ENCODE results near the gene FBRSL1.
"Not testable (repeated sequence)": the region's sequence is repeated elsewhere in the genome, so short reads cannot be mapped to it uniquely, and the experiment has no call there.

FBRSL1 gene

DNA sequence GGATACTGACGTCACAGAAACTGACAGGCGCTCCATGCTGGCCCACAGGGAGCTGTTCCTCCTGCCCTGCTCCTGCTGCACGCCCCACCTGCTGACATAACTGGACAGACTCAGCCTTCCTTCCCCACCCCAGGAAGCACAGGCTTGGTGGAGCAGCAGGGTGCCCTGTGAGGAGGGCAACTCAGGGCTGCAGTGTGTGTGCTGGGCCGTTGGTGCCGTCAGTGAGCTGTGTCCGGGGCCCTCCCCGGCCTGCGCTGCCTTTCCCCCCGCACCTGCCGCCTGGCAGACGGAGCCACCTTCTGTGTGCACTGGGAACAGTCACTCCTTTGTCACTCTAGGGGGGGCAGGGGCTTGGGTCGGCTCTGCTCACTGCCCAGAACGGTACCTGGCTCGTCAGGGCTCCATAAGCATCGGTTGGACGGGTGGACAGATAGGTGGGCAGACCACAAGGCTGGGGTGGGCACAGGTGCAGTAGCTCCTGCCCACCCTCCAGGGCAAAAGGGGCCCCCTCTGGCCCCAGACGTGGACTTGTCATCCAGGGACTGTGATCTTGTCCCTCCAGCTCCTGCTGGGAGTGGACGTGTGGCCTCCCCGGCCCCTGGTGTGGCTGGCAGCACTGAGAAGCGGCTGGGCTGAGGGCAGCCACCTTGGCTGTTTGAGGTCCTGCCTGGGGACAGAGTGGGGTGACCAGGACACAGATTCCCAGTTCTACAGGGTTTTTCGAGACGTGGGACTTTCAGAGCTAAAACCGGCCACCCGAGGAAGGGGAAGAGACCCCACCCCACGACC is 32.8 kb downstream of the FBRSL1 start:
- no peak for DNase-seq (ENCODE audit: low spot score)
- FAIRE-seq: no peak

DNA sequence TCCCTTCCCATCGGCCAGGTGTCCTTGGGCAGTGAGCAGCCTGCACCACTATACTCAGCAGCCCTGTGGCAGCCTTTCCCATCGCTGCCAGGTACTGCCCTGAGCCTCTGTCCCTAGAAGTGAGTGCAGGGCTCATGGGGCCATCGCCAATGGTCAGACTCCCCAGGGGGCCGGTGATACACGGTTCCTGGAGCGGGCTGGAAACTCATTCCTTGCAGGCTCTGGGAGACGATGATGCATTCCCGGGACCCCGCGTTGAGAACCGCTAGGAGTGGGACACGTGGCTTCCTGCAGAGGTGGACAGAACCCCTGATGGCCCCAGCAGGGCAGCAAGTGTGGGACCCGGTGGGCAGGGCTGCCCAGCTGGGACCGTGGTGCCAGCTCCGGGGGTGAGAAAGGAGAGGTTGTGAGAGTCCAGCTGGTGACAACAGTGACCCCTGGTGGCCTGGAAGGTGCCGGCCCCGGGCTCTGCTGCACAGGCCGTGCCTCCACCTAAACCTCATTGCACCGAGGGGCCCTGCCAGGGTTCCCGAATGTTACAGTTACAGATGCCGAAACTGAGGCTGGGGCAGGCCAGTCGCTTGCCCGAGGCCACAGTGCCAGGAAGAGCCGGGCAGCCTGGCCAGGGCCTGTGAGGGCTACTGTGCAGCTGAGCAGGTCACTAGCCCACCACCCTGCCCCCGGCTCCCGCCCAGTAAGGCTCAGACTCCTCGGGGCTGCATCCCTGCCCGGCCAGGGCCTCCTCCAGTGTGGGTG is 33.8 kb downstream of the FBRSL1 start:
- DNase-seq (ENCODE audit: low spot score) (peak; percentile 80), FAIRE-seq (no peak)

DNA sequence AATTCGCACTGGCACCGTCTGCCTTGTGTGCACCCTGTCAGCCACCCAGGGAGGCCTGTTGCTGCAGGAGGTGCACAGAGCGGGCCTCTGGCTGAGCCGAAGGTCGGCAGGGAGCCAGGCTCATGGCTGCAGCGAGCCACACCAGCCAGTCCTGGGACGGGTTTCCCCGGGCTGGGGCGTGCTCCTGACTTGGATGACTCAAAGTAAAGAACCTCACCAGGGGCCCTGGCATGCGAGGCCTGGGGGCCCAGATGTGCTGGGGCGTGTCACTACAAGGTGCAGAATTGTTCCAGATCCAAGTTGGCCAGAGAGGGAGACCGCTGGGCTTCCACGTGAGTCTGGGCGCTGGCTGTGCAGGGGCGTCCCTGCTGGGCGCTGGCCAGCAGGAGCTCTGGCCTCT is 34.5 kb downstream of the FBRSL1 start:
- FAIRE-seq: no peak

DNA sequence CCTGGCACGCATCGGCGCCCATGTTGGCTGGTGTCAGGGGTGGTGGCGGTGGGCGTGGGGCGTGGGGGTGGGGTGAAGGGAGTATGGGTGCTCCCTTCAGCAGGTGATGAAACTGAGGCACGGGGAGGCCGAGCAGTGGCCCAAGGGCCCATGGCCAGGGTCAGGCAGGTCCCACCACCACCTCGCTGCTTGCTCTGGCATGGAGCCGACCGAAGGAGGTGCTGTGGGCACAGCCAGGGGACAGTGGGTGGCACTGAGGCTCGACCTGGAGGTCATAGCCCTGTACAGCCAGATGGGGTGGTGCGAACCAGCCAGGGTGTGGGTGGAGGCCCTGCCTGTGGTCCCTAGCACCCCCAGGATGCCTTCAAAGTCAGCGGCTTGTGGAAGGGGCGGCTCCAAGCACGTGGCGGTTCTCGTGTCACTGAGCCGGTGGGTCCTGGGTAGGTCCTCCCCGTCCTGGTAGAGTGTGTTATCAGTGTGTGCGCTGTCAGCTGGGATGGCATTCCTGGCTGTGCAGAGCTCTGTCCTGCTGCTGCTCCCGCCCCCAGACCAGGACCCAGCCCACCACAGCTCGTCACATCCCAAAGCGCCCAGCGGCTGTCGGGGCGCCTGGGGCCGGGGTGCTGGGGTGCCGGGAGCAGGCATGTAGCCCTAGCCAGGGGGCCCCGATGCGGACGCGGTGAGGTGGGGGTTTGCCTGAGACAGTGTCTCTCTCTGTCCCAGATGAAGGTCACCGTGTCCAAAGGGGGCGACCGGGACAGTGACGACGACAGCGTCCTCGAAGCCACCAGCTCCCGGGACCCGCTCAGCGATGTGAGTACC is 35.3 kb downstream of the FBRSL1 start:
- DNase-seq (ENCODE audit: low spot score) (no peak), FAIRE-seq (no peak)

More for the DNA sequence above, 34.5 kb downstream of the FBRSL1 start:
- DNase-seq (ENCODE audit: low spot score): peak; percentile 73

DNA sequence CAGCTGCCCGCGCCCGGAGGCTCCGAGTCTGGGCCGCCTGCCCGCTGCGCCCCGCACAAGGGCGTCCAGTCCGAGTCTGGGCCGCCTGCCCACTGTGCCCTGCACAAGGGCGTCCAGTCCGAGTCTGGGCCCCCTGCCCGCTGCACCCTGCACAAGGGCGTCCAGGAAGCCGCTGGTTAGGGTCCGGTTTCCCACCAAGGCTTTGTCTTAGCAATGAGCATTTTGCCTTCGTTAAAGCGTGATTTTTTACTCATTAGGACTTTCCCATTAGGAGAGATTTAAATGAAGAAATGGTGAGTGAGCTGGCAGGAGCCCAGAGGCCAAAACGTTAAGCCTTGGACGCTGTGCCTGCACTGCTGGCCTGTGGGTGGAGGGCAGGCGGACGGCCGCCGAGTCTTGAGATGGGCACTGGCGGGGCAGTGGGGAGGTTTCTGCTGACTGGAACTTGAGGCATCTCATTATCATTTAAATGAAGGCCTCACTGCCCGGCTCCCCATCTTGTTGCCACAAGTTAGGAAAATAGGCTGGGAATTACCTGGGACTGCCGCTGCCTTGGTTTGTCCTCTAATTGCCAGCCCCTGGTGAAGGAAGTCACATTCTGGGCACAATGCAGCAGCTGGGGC is 36.0 kb downstream of the FBRSL1 start:
- no peak for FAIRE-seq

DNA sequence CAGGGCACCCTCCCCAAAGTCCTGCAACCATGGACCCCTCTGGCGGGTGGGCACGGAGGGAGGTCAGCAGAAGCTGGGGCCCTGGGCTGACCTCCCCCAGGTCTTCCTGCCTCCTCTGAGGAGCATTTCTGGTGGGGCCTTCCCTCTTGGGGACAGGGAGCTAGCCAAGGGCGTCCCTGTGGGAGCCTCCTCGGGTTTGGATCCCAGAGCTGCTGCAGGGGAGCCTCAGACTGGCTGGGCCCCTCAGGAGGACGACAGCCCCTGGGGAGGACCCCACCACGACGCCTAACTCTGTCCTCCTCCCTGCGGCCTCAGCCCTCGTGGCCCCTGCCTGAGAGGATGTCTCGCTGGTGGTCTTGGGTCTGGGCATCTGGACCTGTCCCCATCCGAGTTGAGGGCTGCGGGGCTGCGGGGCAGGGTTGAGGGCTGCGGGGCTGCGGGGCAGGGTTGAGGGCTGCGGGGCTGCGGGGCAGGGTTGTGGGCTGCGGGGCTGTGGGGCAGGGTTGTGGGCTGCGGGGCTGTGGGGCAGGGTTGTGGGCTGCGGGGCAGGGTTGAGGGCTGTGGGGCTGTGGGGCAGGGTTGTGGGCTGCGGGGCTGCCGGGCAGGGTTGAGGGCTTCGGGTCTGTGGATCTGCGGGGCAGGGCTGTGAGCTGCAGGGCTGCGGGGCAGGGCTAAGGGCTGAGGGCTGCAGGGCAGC is 37.4 kb downstream of the FBRSL1 start:
- DNase-seq (ENCODE audit: low spot score) (no peak), FAIRE-seq (no peak)

More for the DNA sequence above, 36.0 kb downstream of the FBRSL1 start:
- DNase-seq (ENCODE audit: low spot score): no peak

DNA sequence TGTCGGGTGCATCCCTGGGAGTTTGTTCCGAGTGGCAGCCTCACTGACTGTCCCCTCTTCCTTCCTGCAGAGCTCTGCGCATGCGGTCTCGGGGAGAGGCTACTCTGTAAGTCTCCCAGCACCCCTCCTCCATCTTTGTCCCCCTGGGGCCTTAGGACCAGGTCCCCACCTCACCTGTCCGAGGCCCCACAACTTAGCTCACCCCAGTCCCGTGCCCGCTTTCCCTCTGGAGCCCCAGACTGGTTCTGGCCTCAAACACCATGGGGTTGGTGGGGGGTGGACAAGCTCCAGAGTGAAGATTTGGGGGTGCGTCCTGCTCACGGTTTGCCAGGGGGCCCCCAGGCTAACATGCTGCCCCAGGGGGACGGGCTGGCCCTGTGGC is 37.9 kb downstream of the FBRSL1 start:
- DNase-seq (ENCODE audit: low spot score): no peak
- no peak for FAIRE-seq

DNA sequence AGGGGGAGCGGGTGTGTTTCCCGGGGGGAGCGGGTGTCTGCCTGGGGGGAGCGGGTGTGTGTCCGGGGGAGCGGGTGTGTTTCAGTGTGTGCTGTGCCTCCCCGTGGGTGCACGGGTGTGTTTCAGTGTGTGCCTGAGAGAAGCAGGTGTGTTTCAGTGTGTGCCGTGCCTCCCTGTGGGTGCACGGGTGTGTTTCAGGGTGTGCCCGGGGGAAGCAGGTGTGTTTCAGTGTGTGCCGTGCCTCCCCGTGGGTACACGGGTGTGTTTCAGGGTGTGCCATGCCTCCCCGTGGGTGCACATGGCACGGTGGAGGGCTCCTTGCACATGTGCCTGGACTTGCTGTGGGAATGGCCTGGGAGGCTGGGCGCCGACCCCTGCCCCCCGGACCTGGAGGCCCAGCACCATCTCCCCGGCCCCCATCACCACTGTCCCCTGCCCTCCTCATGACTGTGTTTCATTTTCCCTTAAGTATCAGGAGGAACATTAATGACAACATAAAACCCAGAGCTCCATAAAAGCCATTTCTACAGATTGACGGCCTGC is 38.7 kb downstream of the FBRSL1 start:
- FAIRE-seq: no peak
- DNase-seq (ENCODE audit: low spot score): no peak

DNA sequence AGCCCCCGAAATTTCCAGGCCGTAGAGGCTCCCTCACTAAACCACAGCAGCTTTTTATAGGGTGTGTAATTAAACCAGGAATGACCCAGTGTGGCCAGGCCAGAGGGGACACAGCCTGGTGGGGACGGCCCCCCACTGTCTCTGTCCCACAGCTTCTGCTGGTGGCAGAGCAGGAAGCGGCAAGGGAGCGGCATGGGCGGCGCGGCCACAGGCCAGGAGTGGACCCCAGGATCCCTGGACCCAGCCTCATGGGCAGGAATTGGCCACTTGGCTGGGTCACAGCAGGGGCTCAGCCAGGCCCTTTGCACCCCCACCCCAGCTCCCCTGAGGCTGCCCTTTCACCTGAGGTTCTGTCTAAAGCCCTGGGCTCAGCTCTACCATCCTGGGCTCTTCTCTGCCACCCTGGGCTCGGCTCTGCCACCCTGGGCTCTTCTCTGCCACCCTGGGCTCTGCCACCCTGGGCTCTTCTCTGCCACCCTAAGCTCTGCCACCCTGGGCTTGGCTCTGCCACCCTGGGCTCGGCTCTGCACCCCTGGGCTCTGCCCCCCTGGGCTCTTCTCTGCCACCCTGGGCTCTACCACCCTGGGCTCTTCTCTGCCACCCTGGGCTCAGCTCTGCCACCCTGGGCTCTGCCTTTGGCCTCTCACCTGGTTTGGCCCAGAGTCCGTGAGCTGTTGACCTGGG is 39.3 kb downstream of the FBRSL1 start:
- FAIRE-seq: no peak
- no peak for DNase-seq (ENCODE audit: low spot score)

DNA sequence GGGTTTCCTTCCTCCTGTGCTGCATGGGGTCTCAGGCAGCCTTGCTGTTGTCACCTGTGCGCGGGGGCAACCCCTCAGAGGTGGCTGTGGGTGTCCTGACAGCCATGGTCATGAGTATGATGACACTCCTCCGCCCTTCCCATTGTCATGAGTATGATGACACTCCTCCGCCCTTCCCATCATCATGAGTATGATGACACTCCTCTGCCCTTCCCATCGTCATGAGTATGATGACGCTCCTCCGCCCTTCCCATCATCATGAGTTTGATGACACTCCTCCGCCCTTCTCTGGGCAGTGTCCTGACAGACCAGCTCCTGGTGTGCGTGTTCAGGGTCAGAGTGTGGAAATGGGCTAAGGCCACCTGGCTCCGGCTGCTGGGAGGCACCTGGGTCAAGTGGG is 40.0 kb downstream of the FBRSL1 start:
- DNase-seq (ENCODE audit: low spot score): no peak
- FAIRE-seq: no peak

DNA sequence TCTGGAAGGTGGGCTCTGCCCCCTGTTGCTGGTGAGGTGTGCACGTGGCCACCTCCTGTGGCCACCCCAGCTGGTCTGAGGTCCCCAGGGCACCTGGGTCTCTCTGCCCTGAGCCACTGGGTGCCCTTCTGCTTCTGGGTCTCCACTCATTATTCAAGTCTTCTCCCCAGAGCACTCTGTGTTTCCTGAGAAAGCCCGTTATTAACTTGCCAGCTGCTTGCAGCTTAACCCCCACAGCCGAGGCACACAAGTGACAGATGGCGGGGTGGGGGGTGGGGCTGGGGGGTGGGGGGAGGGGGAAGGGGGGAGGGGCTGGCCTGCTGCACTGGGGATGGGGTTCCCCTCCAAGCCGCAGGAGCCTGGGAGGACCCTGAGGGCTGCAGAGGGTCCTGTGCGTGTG is 40.5 kb downstream of the FBRSL1 start:
- FAIRE-seq (no peak), DNase-seq (ENCODE audit: low spot score) (no peak)

DNA sequence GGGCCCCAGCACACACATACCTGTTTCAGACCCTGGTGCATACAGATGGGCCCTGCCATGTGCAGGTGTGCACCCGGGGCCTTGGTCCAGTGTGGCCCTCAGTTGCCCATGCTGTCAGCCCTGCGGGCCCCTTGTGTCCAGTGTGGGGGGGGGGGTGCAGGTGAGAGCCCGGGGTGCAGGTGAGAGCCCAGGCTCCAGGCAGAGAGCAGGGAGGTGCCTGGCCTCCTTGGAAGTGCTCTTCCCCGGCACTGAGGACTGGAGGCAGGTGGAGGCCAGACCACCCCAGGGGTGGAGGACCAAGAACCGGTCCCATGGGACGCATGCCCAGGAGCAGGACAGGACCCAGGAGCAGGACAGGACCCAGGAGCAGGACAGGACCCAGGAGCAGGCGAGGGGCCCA is 40.9 kb downstream of the FBRSL1 start:
- no peak for FAIRE-seq
- DNase-seq (ENCODE audit: low spot score): no peak

DNA sequence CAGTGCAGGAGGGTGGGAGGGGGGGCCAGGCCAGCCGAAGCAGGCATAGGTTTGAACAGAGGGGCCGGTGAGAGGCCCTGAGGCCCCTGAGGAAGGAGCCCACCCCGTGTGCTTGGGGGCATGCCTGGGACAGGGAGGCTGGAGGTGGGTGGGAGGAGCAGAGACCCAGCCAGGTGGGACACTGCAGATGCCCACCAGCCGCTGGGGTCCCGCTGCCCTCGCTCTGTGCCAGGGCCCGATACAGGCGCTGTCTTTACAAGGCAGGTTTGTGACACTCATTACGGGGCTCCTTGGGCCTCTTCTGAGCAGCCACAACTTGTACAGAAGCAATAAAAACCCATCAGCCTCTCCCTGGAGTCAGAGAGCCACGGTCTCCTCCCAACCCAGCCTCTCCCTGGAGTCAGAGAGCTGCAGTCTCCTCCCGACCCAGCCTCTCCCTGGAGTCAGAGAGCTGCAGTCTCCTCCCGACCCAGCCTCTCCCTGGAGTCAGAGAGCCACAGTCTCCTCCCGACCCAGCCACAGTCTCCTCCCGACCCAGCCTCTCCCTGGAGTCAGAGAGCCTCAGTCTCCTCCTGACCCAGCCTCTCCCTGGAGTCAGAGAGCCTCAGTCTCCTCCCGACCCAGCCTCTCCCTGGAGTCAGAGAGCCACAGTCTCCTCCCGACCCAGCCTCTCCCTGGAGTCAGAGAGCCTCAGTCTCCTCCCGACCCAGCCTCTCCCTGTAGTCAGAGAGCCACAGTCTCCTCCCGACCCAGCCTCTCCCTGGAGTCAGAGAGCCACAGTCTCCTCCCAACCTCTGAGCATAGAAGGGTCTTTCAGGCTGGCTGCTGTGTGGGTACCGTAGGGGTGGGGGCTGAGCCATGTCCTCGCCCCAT is 43.0 kb downstream of the FBRSL1 start:
- DNase-seq (ENCODE audit: low spot score); FAIRE-seq: not testable (repeated sequence)

DNA sequence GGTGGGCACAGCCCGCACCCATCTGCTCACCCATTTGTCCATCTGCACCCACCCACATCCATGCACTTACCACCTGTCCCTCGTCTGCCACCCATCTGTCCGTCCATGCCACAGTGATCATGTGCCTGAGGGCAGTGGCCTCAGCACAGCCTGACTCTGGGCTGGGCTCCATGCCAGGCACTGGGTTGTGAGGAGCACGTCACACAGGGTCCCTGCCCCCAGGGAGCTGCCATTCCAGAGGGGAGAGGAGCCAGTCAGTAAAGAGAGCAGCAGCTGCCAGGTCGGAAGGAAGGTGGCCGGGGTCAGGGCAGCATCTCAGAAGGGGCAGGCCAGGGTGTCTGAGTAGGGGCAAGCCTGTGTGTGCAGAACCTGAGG is 43.6 kb downstream of the FBRSL1 start:
- FAIRE-seq: no peak
- DNase-seq (ENCODE audit: low spot score): no peak

DNA sequence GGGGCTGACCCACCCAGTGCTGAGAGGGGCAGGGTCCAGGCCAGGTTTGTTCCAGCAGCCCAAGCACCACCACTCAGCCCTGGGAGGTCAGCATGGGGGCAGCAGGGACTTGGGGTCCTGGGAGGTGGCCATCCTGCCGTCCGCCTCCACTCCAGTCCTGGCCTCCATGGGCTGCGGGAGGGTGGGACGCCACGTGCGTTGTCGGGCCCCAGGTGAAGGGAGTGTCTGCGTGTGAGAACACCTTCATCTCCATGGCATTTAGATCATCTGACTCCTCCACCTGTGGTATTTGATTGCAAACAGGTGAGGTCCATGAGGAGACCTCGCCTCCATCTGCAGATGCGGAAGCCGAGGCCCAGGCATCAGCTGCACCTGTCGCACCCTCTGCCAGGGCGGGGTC is 44.1 kb downstream of the FBRSL1 start:
- DNase-seq (ENCODE audit: low spot score): no peak
- FAIRE-seq: no peak

DNA sequence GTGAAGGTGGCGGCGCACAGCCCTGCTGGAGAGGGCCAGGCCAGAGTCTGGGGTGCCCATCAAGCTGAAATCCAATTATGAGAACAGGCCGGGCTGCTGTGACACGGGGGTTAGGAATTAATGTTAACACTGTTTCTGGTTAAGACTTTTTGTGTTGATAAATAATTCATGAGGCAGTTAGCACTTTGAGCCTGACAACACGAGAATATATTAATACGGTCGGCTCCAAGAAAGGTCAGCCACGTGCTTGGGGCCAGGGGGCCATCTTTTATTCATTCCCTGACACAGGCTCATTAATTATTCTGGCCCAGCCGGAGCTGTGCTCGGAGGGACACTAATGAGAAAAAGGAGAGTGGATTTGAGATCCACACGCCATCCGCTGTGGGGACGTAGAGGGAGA is 45.1 kb downstream of the FBRSL1 start:
- no peak for DNase-seq (ENCODE audit: low spot score)
- no peak for FAIRE-seq

DNA sequence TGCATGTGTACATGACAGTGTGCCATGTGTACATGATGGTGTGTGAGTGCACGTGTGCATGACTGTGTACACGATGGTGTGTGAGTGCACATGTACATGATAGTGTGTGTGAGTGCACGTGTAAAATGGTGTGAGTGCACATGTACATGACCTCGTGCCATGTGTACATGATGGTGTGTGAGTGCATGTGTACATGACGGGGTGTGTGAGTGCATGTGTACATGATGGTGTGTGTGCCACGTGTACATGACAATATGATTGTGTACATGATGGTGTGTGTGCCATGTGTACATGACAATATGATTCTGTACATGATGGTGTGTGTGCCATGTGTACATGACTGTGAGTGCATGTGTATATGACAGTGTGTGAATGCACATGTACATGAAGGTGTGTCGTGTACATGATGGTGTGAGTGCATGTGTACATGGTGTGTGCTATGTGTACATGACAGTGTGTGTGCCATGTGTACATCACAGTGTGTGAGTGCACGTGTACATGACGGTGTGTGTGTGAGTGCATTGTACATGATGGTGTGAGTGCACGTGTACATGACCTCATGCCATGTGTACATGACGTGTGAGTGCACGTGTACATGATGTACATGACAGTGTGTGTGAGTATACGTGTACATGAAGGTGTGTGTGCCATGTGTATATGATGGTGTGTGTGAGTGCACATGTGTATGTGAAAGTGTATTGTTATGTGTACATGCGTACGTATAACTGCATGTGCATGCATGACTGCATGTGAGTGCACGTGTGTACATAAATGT is 46.3 kb downstream of the FBRSL1 start:
- DNase-seq (ENCODE audit: low spot score) (no peak), FAIRE-seq (no peak)

DNA sequence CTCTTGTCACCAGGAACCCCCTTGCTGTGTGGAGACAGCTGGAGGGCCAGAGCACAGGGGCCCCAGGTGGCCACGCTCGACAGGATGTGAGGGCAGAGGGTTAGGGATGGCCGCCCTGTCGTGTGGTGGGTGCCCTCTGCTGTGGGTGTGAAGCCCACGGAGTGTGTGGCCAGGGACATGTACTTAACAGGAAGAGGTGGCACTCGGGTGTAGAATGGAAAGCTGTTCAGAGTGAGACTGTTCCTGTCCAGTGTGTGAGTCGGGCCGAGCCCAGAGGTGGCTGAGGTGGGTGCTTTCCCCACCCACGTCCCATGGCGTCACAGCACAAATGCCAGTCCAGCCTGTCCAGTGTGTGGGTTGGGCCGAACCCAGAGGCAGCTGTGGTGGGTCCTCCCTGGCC is 47.1 kb downstream of the FBRSL1 start:
- FAIRE-seq: no peak
- DNase-seq (ENCODE audit: low spot score): no peak
